Duodenal mucosa (tissue), 2 donors: ENCODE measurements around the gene ZNF284.
A peak's percentile ranks its signal among the peaks of the same experiment; 100 is the strongest.

Experiments used
- H3K27ac ChIP-seq: one replicate; pipeline ENCODE4 v1.7.0; 2013; ENCODE audit warnings: low read depth, low read length
- H3K27me3 ChIP-seq, 2 donors: one replicate each; pipeline ENCODE4 v1.7.0; 2013; ENCODE audit warnings: low read length in 2 of 2, control low read depth in 1 of 2; ENCODE audit not compliant: insufficient read depth in 2 of 2, control insufficient read depth in 1 of 2
- H3K36me3 ChIP-seq, 2 donors: one replicate each; pipeline ENCODE4 v1.7.0; 2013; ENCODE audit warnings: low read length in 2 of 2, control low read depth in 1 of 2; ENCODE audit not compliant: insufficient read depth in 2 of 2, control insufficient read depth in 1 of 2
- H3K4me1 ChIP-seq, 2 donors: one replicate each; pipeline ENCODE4 v1.7.0; 2013; ENCODE audit warnings: low read length in 2 of 2, control low read depth in 1 of 2; ENCODE audit not compliant: insufficient read depth in 2 of 2, control insufficient read depth in 1 of 2
- H3K4me3 ChIP-seq, 2 donors: one replicate each; pipeline ENCODE4 v1.7.0; 2013; ENCODE audit warnings: low read length in 2 of 2, low read depth in 1 of 2
- H3K9ac ChIP-seq, 2 donors: one replicate each; pipeline ENCODE4 v1.7.0; 2013; ENCODE audit warnings: low read length in 2 of 2, low read depth in 1 of 2
- H3K9me3 ChIP-seq, 2 donors: one replicate each; pipeline ENCODE4 v1.7.0; 2013; ENCODE audit warnings: low read length in 2 of 2, control low read depth in 1 of 2; ENCODE audit not compliant: control insufficient read depth in 1 of 2

ZNF284 gene

GRCh38 chr19:44059229-44059628 lies 12.7 kb upstream of the ZNF284 start:
- peaks cover 52 to 73% of the 10 kb centered on the region in 2 donors for H3K36me3 ChIP-seq
- H3K27me3 ChIP-seq = no peaks in the 10 kb centered on the region
- H3K27ac ChIP-seq = no peak overlapping the region
- H3K9ac ChIP-seq = no peak overlapping the region
- H3K9me3 ChIP-seq = peaks cover 20 to 23% of the 10 kb centered on the region in 2 donors
- H3K4me3 ChIP-seq = no peak overlapping the region
- H3K4me1 ChIP-seq = no peaks in the 10 kb centered on the region

- Histone ChIP-seq H3K27me3 (no peaks in the 10 kb centered on the region), H3K36me3 (peaks cover 57 to 74% of the 10 kb centered on the region in 2 donors), H3K9ac (no peak overlapping the region), H3K27ac (no peak overlapping the region), H3K4me3 (no peak overlapping the region), H3K9me3 (peaks cover 20 to 27% of the 10 kb centered on the region in 2 donors), H3K4me1 (no peaks in the 10 kb centered on the region)
These were observed 10.9 kb upstream of the ZNF284 start for GRCh38 chr19:44061038-44061437.

GRCh38 chr19:44066305-44066704 lies 5.7 kb upstream of the ZNF284 start:
- Histone ChIP-seq H3K4me3 (peak overlapping the region; percentile 11 to 25), H3K27ac (no peak overlapping the region), H3K9ac (no peak overlapping the region), H3K27me3 (no peaks in the 10 kb centered on the region), H3K4me1 (peaks cover under 1 to 2% of the 10 kb centered on the region in 2 donors), H3K36me3 (peaks cover 39 to 53% of the 10 kb centered on the region in 2 donors), H3K9me3 (peaks cover 39 to 43% of the 10 kb centered on the region in 2 donors)

GRCh38 chr19:44069415-44069814 lies 2.5 kb upstream of the ZNF284 start:
- no peak overlapping the region for H3K4me3 ChIP-seq
- H3K27me3 ChIP-seq = no peaks in the 10 kb centered on the region
- H3K9ac ChIP-seq = no peak overlapping the region
- H3K9me3 ChIP-seq = peaks cover 30 to 34% of the 10 kb centered on the region in 2 donors
- peaks cover 21 to 27% of the 10 kb centered on the region in 2 donors for H3K36me3 ChIP-seq
- peaks cover 10 to 13% of the 10 kb centered on the region in 2 donors for H3K4me1 ChIP-seq
- no peak overlapping the region for H3K27ac ChIP-seq

GRCh38 chr19:44072543-44073401 lies 813 bp downstream of the ZNF284 start:
- Histone ChIP-seq H3K9ac (peak overlapping the region; percentile 78 to 82), H3K36me3 (peaks cover 0 to 3% of the 10 kb centered on the region in 2 donors), H3K4me3 (peak overlapping the region; percentile 95 to 98), H3K9me3 (peaks cover 3 to 7% of the 10 kb centered on the region in 2 donors), H3K4me1 (peaks cover 10 to 13% of the 10 kb centered on the region in 2 donors), H3K27ac (no peak overlapping the region), H3K27me3 (no peaks in the 10 kb centered on the region)

GRCh38 chr19:44076325-44076724 lies 4.4 kb downstream of the ZNF284 start:
- peaks cover 9 to 11% of the 10 kb centered on the region in 2 donors for H3K4me1 ChIP-seq
- peaks cover 0 to 12% of the 10 kb centered on the region in 2 donors for H3K36me3 ChIP-seq
- no peaks in the 10 kb centered on the region for H3K27me3 ChIP-seq
- no peaks in the 10 kb centered on the region for H3K9me3 ChIP-seq
- no peak overlapping the region for H3K27ac ChIP-seq
- H3K9ac ChIP-seq = no peak overlapping the region
- no peak overlapping the region for H3K4me3 ChIP-seq

- H3K4me3 ChIP-seq = no peak overlapping the region
- H3K4me1 ChIP-seq = peaks cover 0 to 4% of the 10 kb centered on the region in 2 donors
These were observed 20.1 kb downstream of the ZNF284 start for GRCh38 chr19:44092108-44092507.

GRCh38 chr19:44093931-44094765 lies 22.2 kb downstream of the ZNF284 start, which contains the start of gene ZNF224:
TSS of gene ZNF224 (plus strand) at chr19:44094361. CDS start at chr19:44097874, 3,513 bp downstream.
- Histone ChIP-seq H3K27me3 (no peaks in the 10 kb centered on the region), H3K27ac (peak within 1 kb of the TSS; percentile 52), H3K4me1 (peaks cover 0 to 4% of the 10 kb centered on the region in 2 donors), H3K9ac (peak within 1 kb of the TSS; percentile 84), H3K36me3 (peaks cover 8 to 18% of the 10 kb centered on the region in 2 donors), H3K9me3 (peaks cover 0 to 3% of the 10 kb centered on the region in 2 donors), H3K4me3 (peak within 1 kb of the TSS; percentile 94 to 97)

More at GRCh38 chr19:44092108-44092507, 20.1 kb downstream of the ZNF284 start:
- Histone ChIP-seq H3K9ac (no peak overlapping the region), H3K9me3 (no peaks in the 10 kb centered on the region), H3K36me3 (no peaks in the 10 kb centered on the region), H3K27me3 (no peaks in the 10 kb centered on the region), H3K27ac (no peak overlapping the region)

- Histone ChIP-seq H3K4me3 (peak overlapping the region; percentile 25 to 52), H3K36me3 (peaks cover 20 to 36% of the 10 kb centered on the region in 2 donors), H3K9me3 (peaks cover 47 to 63% of the 10 kb centered on the region in 2 donors), H3K27me3 (no peaks in the 10 kb centered on the region), H3K27ac (no peak overlapping the region), H3K4me1 (peaks cover 0 to 9% of the 10 kb centered on the region in 2 donors), H3K9ac (no peak overlapping the region)
These were observed 35.8 kb downstream of the ZNF284 start for GRCh38 chr19:44107751-44108150.
